ENCODE measurements around the gene PDIA4. TPM values are rescaled to one million over a fixed set of nuclear protein-coding genes. Genes with fewer than 3 reads are reported as not detected.

The PDIA4 gene
- total RNA-seq, 2 donors from 2014 or later: 42.4 to 49.8 TPM

GRCh38 chr7:148967032-148967372 lies 61.3 kb downstream of the PDIA4 start:
- Mint-ChIP-seq H3K27me3 (peaks cover 4% of the 10 kb centered on the region), H3K4me1 (peaks cover 20% of the 10 kb centered on the region), H3K36me3 (ENCODE audit: low read depth) (no peaks in the 10 kb centered on the region), H3K4me3 (peak overlapping the region; percentile 88), H3K27ac (peak overlapping the region; percentile 90)
- ATAC-seq: peak; percentile 11
- no peaks in the 10 kb centered on the region for H3K9me3 ChIP-seq (ENCODE audit: control insufficient read depth, low read length, poor library complexity, severe bottlenecking)
- DNase-seq: no peak

DNA sequence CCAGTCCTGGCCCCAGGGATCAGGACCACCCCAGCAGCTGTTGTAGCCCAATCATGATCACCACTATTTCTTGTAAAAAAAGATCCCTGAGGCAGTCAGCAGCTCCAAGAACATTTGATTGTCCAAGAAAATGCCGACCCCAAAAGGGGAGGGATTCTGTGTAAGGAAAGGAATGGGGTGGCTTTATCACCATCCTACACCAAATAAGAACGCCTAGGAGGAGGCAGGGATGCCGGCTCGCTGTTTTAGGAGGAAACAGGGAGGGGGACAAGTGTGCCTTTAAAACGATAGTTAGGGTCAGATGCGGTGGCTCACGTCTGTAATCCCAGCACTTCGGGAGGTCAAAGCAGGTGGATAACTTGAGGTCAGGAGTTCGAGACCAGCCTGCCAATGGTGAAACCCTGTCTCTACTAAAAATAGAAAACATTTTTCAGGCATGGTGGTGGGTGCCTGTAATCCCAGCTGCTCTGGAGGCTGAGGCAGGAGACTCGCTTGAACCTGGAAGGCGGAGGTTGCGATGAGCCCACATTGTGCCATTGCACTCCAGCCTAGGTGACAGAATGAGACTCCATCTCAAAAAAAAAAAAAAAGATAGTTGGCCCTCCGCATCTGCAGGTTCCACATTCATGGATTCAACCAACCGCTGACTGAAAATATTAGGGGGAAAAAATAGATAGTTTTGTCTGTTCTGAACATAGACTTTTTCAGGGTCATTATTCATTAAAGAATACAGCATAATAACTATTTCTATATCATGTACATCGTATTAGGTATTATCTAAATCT lies 63.6 kb downstream of the PDIA4 start:
- H3K4me1 Mint-ChIP-seq: peaks cover 18% of the 10 kb centered on the region
- peak overlapping the region; percentile 95 for H3K27ac Mint-ChIP-seq
- ATAC-seq: no peak
- no peak for DNase-seq
- peak overlapping the region; percentile 84 for H3K4me3 Mint-ChIP-seq
- H3K9me3 ChIP-seq (ENCODE audit: control insufficient read depth, low read length, poor library complexity, severe bottlenecking): no peaks in the 10 kb centered on the region
- H3K36me3 Mint-ChIP-seq (ENCODE audit: low read depth): no peaks in the 10 kb centered on the region
- no peaks in the 10 kb centered on the region for H3K27me3 Mint-ChIP-seq

- peaks cover 18% of the 10 kb centered on the region for H3K4me1 Mint-ChIP-seq
- DNase-seq: no peak
- H3K9me3 ChIP-seq (ENCODE audit: control insufficient read depth, low read length, poor library complexity, severe bottlenecking): no peaks in the 10 kb centered on the region
- peak overlapping the region; percentile 84 for H3K4me3 Mint-ChIP-seq
- ATAC-seq: no peak
- H3K27ac Mint-ChIP-seq: peak overlapping the region; percentile 95
- no peaks in the 10 kb centered on the region for H3K36me3 Mint-ChIP-seq (ENCODE audit: low read depth)
- no peaks in the 10 kb centered on the region for H3K27me3 Mint-ChIP-seq
These were observed 64.5 kb downstream of the PDIA4 start for GRCh38 chr7:148963583-148964482.

- peak overlapping the region; percentile 84 for H3K4me3 Mint-ChIP-seq
- H3K27ac Mint-ChIP-seq: peak overlapping the region; percentile 95
- no peaks in the 10 kb centered on the region for H3K9me3 ChIP-seq (ENCODE audit: control insufficient read depth, low read length, poor library complexity, severe bottlenecking)
- DNase-seq (peak in 2 of 3 donors; percentile 38 to 39), ATAC-seq (peak; percentile 65)
- no peaks in the 10 kb centered on the region for H3K27me3 Mint-ChIP-seq
- no peaks in the 10 kb centered on the region for H3K36me3 Mint-ChIP-seq (ENCODE audit: low read depth)
- peaks cover 18% of the 10 kb centered on the region for H3K4me1 Mint-ChIP-seq
These were observed 65.3 kb downstream of the PDIA4 start for GRCh38 chr7:148962823-148963582.

- no peak for ATAC-seq
- H3K9me3 ChIP-seq (ENCODE audit: control insufficient read depth, low read length, poor library complexity, severe bottlenecking): no peaks in the 10 kb centered on the region
- Mint-ChIP-seq H3K4me3 (peak overlapping the region; percentile 84), H3K4me1 (peaks cover 18% of the 10 kb centered on the region), H3K36me3 (ENCODE audit: low read depth) (no peaks in the 10 kb centered on the region), H3K27me3 (no peaks in the 10 kb centered on the region), H3K27ac (peak overlapping the region; percentile 95)
- DNase-seq: no peak
These were observed 65.9 kb downstream of the PDIA4 start for GRCh38 chr7:148962440-148962822.

DNA sequence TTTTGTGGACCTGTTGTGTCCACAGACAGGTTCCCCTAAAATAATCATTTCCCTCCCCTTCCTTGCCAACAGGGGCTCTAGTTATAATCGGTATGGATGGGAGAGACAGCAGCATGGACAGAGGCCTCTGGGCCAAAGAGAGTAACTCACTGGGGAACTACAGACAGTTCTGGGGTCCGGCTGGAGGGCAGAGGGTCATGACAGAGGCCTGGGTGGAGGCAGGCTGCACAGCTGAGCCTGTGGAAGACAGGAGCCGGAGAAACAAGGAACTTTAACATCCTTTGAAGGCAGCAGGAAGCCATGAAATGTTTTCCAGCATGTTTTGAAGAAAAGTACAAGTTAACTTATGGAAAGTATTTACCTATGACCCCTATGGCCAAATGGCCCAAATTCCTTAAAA lies 68.6 kb downstream of the PDIA4 start:
- Mint-ChIP-seq H3K4me3 (peak overlapping the region; percentile 21), H3K27ac (no peak overlapping the region), H3K4me1 (peaks cover 13% of the 10 kb centered on the region), H3K36me3 (ENCODE audit: low read depth) (no peaks in the 10 kb centered on the region), H3K27me3 (no peaks in the 10 kb centered on the region)
- H3K9me3 ChIP-seq (ENCODE audit: control insufficient read depth, low read length, poor library complexity, severe bottlenecking): no peaks in the 10 kb centered on the region
- DNase-seq (no peak), ATAC-seq (no peak)

GRCh38 chr7:148958061-148958460 lies 70.2 kb downstream of the PDIA4 start:
- DNase-seq: no peak
- H3K9me3 ChIP-seq (ENCODE audit: control insufficient read depth, low read length, poor library complexity, severe bottlenecking): no peaks in the 10 kb centered on the region
- Mint-ChIP-seq H3K4me3 (no peak overlapping the region), H3K27me3 (no peaks in the 10 kb centered on the region), H3K36me3 (ENCODE audit: low read depth) (no peaks in the 10 kb centered on the region), H3K27ac (no peak overlapping the region), H3K4me1 (peaks cover 9% of the 10 kb centered on the region)
- ATAC-seq: no peak

DNA sequence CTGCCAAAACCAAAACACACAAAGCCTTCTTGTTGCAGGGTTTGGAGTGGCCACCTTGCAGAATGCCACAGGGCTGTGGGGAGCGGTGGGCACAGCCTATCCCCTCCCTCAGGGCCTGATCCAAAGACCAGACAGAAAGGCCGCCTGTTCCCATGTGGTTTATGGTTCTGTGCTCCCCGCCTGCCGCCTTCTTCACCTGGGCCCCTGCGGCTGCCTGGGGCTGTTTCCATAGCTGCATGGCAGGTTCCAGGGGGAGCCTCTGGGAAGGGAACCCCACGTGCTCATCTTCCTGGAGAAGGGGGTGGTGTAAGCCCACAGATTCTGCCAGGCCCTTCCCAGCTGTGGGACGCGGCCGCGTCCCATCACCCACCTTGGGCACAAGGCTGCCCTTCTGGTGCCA lies 73.5 kb downstream of the PDIA4 start:
- no peak for ATAC-seq
- Mint-ChIP-seq H3K4me1 (peaks cover 4% of the 10 kb centered on the region), H3K27me3 (no peaks in the 10 kb centered on the region), H3K27ac (no peak overlapping the region), H3K36me3 (ENCODE audit: low read depth) (no peaks in the 10 kb centered on the region), H3K4me3 (no peak overlapping the region)
- no peak for DNase-seq
- H3K9me3 ChIP-seq (ENCODE audit: control insufficient read depth, low read length, poor library complexity, severe bottlenecking): no peaks in the 10 kb centered on the region

DNA sequence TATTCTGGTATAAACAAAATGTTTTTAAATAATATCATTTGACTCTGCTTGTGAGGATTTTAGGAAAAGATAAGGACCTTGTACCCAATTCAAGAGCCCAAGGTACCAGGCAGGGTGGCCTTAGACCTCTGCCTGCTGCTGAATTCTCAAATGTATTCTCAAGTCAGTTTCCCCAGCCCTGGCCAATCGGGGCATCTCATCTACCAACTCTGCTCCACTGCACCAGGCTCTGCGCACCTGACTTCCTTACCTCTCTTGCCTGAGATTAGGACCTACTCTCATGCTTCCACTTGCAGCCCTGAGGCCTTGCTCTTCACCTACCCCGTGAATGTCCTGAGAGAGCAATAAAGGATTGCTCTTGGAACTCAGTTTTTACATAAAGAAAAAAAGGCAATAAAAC lies 74.6 kb downstream of the PDIA4 start:
- H3K27ac Mint-ChIP-seq: no peak overlapping the region
- H3K27me3 Mint-ChIP-seq: no peaks in the 10 kb centered on the region
- peaks cover 4% of the 10 kb centered on the region for H3K4me1 Mint-ChIP-seq
- H3K9me3 ChIP-seq (ENCODE audit: control insufficient read depth, low read length, poor library complexity, severe bottlenecking): no peaks in the 10 kb centered on the region
- no peak overlapping the region for H3K4me3 Mint-ChIP-seq
- H3K36me3 Mint-ChIP-seq (ENCODE audit: low read depth): no peaks in the 10 kb centered on the region
- no peak for ATAC-seq
- DNase-seq: no peak

Other genes starting within 250 kb of the PDIA4 start
- 10 to 100 TPM; 38.4 to 43.7 TPM for gene EZH2, start 144.2 kb downstream of the PDIA4 start, total RNA-seq
- 1 to 10 TPM; 2.8 to 4.4 TPM for gene ZNF786, start 62.2 kb upstream of the PDIA4 start, total RNA-seq
- under 1 TPM; 0.23 to 0.87 TPM for gene ZNF425, start 97.8 kb upstream of the PDIA4 start, total RNA-seq
- 10 to 100 TPM; 17.2 to 19.7 TPM for gene ZNF398, start 118.9 kb upstream of the PDIA4 start, total RNA-seq
- 10 to 100 TPM; 14.6 to 24.4 TPM for gene ZNF282, start 167.0 kb upstream of the PDIA4 start, total RNA-seq
- gene ZNF212, start 211.1 kb upstream of the PDIA4 start, total RNA-seq: 10 to 100 TPM; 12.1 to 15.3 TPM
- 10 to 100 TPM; 29.0 to 31.4 TPM for gene ZNF783, start 233.7 kb upstream of the PDIA4 start, total RNA-seq